ENCODE measurements around the gene NEUROD6. TPM values are rescaled to one million over a fixed set of nuclear protein-coding genes. Genes with fewer than 3 reads are reported as not detected.

Gene NEUROD6
- not detected for total RNA-seq

DNA sequence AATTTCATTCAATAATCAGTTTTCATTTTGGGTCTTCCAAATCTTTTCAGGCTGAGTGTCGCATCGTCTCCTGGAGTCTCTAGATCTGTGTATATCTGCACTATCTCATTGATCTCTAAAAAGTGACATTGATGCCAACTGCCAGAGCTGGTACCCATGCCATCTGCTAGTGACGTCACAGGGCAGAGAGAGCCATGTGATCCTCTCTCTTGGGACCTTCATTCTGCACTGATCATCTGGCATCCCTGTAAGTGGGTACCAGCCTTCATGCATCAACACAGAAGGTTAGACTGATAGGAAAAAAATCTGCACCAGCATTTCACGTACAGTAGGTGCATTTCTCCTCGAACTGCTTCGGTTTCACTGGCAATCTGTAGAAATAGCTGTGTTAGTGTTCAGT is at the start of gene NEUROD6:
TSS of gene NEUROD6 (minus strand) at position 124 of the 400 bp plus-strand sequence. CDS start 1,458 bp downstream, outside the sequence.
- ATAC-seq: no peak
- H3K4me3 Mint-ChIP-seq: no peak within 1 kb of the TSS
- CTCF ChIA-PET: no interaction called here
- no peak within 1 kb of the TSS for H3K27ac Mint-ChIP-seq
- no peaks in the 10 kb centered on the region for H3K4me1 Mint-ChIP-seq (ENCODE audit: low read depth)
- H3K36me3 Mint-ChIP-seq (ENCODE audit: low read depth): no peaks in the 10 kb centered on the region
- POLR2A ChIA-PET: no interaction called here
- H3K9me3 Mint-ChIP-seq (ENCODE audit: insufficient read depth): no peaks in the 10 kb centered on the region
- DNase-seq: no peak
- peaks cover 7% of the 10 kb centered on the region for H3K27me3 Mint-ChIP-seq (ENCODE audit: low read depth)

DNA sequence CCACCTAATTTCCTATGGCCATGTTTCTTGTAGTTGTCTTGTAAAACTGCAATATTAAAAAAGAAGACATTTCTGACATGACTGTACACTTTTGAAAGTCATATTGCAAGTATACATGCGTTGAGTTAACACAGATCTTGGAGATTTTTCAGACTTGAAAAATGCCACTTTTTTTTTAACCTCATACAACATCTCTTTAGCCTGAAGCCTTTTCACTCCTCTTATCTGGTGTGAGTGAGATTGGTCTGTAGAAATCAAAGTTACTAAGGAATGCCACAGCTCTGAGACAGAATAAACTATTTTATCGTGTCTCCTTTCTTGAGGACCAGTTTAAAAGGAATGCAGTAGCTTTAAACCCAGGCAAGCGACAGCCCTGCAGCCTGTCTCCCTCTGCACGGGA is 43.9 kb upstream of the NEUROD6 start:
- ChIA-PET POLR2A (no interaction called here), CTCF (no interaction called here)
- Mint-ChIP-seq H3K27me3 (ENCODE audit: low read depth) (no peaks in the 10 kb centered on the region), H3K27ac (no peak overlapping the region), H3K36me3 (ENCODE audit: low read depth) (no peaks in the 10 kb centered on the region), H3K9me3 (ENCODE audit: insufficient read depth) (peaks cover 3% of the 10 kb centered on the region), H3K4me1 (ENCODE audit: low read depth) (no peaks in the 10 kb centered on the region), H3K4me3 (no peak overlapping the region)
- no peak for DNase-seq
- no peak for ATAC-seq

GRCh38 chr7:31382722-31383121 is 42.2 kb upstream of the NEUROD6 start:
- ChIA-PET POLR2A (no interaction called here), CTCF (no interaction called here)
- DNase-seq: no peak
- Mint-ChIP-seq H3K4me3 (no peak overlapping the region), H3K27me3 (ENCODE audit: low read depth) (no peaks in the 10 kb centered on the region), H3K9me3 (ENCODE audit: insufficient read depth) (peaks cover 3% of the 10 kb centered on the region), H3K36me3 (ENCODE audit: low read depth) (no peaks in the 10 kb centered on the region), H3K4me1 (ENCODE audit: low read depth) (no peaks in the 10 kb centered on the region), H3K27ac (no peak overlapping the region)
- ATAC-seq: no peak

DNA sequence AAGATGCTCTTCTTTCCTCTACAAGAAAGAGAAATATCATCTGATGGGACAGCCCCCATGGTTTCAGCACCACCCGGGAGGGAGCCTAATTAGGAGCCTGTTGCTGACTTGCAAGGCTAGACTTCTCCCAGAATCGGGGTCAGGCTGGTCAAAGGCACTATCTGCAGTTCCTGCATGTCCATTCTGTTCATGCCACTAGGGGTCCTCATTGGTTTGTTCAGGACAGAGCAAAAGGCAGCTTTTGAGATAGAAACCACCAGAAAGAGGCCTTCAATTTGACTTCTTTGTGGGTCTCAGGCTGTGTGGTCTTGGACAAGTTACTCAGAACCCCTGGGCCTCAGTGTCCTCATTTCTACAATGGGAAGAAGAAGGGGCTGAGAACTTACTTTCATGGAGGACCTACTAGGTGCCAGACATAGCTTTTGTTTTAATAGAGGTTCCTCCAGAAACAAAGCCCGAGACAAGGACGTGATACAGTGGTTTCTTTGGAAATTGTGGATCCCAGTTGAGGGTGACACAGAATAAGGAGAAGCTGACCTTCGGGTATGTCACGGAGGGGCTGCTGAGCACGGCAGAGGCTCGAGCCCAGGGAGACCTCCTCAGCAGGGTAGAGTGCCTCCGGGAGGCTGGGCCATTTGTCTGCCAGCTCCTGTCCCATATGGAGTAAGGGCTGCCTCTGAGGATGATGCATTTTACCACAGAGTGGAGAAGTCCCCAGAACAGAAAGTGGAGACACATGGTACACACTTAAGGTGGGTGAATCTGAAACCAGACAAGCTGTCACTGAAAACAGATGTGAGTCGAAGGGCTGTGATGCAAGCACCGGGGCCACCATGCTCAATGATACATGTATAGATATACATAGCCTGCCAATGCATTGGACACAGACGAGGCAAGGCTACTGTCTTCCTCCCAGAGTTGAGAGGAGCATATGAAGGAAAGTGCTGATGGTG is 33.1 kb upstream of the NEUROD6 start:
- no peaks in the 10 kb centered on the region for H3K9me3 Mint-ChIP-seq (ENCODE audit: insufficient read depth)
- H3K4me3 Mint-ChIP-seq: no peak overlapping the region
- no peak overlapping the region for H3K27ac Mint-ChIP-seq
- H3K4me1 Mint-ChIP-seq (ENCODE audit: low read depth): no peaks in the 10 kb centered on the region
- no peaks in the 10 kb centered on the region for H3K36me3 Mint-ChIP-seq (ENCODE audit: low read depth)
- ChIA-PET POLR2A (no interaction called here), CTCF (interaction anchor here (1.3 kb wide), 2 partner anchors 19 to 116 kb away, joined by 3 to 4 read pairs; no protein-coding TSS in a partner anchor)
- peak; percentile 26 for DNase-seq
- H3K27me3 Mint-ChIP-seq (ENCODE audit: low read depth): no peaks in the 10 kb centered on the region
- ATAC-seq: no peak

DNA sequence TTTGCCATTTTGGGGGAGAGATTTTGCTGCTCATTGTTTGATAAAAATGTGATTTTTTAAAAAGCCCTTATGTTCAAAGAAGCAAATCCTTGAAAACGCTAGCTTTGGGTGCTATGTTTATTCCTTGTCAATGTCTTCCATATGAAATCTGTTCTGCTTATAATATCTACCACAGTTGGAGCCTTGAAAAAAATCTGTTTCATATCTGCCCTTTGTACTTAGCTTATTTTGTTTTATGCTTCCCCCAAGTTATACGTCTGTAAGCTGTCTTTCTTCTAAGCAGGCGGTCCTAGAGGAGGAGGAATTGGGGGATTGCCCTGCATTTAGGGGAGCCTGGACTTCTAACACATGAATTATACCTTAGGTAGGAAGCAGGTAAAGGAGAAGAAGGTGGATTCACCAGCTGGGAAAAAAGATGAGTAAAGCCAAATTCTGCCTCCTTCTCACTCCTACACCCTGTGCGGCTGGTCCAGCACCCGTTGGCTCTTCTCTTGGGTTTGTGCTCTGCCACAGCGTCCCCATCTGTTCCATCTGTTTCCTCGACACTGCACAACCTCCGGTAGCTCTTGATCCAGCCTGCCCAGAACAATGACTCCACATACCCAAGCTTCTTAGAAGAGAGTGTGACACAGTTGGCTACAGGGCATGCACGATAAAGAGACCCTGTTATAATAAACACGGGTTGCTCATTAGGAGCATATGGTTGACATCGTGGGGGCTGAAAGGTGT is 31.9 kb upstream of the NEUROD6 start:
- CTCF ChIA-PET: interaction anchor here (1.2 to 1.3 kb wide), 3 partner anchors 9 to 117 kb away, joined by 3 to 4 read pairs (median 3); no protein-coding TSS in a partner anchor
- H3K4me3 Mint-ChIP-seq: no peak overlapping the region
- POLR2A ChIA-PET: no interaction called here

DNA sequence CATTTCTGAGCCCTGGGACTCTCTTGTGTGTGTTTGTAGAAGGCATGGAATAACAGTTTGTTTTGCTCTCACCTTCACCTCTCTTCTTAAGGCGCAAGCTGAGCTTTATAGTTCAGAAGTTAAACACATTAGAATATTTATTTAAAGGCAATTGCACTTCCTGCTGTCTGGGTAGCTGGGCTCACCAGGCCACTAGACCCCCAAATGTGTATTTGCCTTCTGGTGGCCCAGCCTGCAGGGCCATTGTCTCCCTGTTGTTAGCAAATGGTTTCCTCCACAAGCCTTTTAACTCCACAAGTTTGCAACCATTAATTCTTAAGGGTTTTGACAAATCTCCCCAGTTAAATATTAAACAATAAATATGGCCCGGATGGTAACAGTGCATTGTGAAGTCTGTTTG is 31.1 kb upstream of the NEUROD6 start:
- no peak overlapping the region for H3K27ac Mint-ChIP-seq
- ChIA-PET CTCF (no interaction called here), POLR2A (no interaction called here)
- no peaks in the 10 kb centered on the region for H3K9me3 Mint-ChIP-seq (ENCODE audit: insufficient read depth)
- no peak for DNase-seq
- no peaks in the 10 kb centered on the region for H3K27me3 Mint-ChIP-seq (ENCODE audit: low read depth)
- no peaks in the 10 kb centered on the region for H3K4me1 Mint-ChIP-seq (ENCODE audit: low read depth)
- H3K36me3 Mint-ChIP-seq (ENCODE audit: low read depth): no peaks in the 10 kb centered on the region
- no peak overlapping the region for H3K4me3 Mint-ChIP-seq
- no peak for ATAC-seq

More for the DNA sequence above, 31.9 kb upstream of the NEUROD6 start:
- no peaks in the 10 kb centered on the region for H3K4me1 Mint-ChIP-seq (ENCODE audit: low read depth)
- no peaks in the 10 kb centered on the region for H3K36me3 Mint-ChIP-seq (ENCODE audit: low read depth)
- DNase-seq (no peak), ATAC-seq (no peak)
- no peaks in the 10 kb centered on the region for H3K27me3 Mint-ChIP-seq (ENCODE audit: low read depth)
- H3K27ac Mint-ChIP-seq: no peak overlapping the region
- H3K9me3 Mint-ChIP-seq (ENCODE audit: insufficient read depth): no peaks in the 10 kb centered on the region

DNA sequence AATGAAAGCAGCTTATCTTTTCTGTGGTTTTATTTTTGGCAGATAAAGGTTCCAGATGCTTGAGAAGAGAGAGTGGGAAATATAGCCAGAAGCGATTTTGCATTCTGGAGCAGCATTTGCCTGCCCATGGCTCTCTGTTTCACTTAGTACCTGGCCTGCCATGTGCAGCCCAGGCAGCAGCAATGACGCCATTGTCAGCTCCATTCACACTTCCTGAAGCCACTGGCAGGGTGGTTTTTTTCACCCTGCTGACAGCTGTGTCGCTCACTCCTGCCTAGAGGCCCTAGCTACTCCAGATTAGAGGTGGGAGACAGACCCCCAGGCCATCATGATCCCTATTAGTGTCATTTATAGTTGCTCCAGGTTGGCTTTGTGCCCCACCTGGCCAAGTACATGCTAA is 30.1 kb upstream of the NEUROD6 start:
- ATAC-seq (no peak), DNase-seq (no peak)
- ChIA-PET CTCF (no interaction called here), POLR2A (no interaction called here)
- Mint-ChIP-seq H3K27me3 (ENCODE audit: low read depth) (no peaks in the 10 kb centered on the region), H3K4me3 (no peak overlapping the region), H3K36me3 (ENCODE audit: low read depth) (no peaks in the 10 kb centered on the region), H3K9me3 (ENCODE audit: insufficient read depth) (no peaks in the 10 kb centered on the region), H3K4me1 (ENCODE audit: low read depth) (no peaks in the 10 kb centered on the region), H3K27ac (no peak overlapping the region)

DNA sequence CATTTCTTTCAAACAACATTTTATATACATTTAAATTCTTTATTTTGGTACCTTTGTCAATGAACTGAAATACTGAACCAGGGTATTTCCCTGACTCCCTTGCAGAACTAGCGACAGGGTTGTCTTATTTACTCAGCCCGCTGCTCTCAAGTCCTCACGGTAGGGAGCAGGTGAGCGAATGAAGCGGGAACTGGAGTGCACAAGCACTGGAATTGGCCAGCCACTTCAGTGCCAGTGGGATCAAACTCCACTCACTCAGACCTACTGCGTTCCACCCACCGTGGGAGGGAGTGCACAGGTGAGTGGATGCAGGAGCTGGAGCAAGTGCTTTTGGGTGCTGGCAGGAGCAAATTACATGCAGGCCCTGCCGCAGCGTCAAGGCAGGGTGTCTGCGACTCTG is 28.1 kb upstream of the NEUROD6 start:
- Mint-ChIP-seq H3K27ac (no peak overlapping the region), H3K27me3 (ENCODE audit: low read depth) (no peaks in the 10 kb centered on the region), H3K36me3 (ENCODE audit: low read depth) (no peaks in the 10 kb centered on the region), H3K4me1 (ENCODE audit: low read depth) (no peaks in the 10 kb centered on the region), H3K9me3 (ENCODE audit: insufficient read depth) (no peaks in the 10 kb centered on the region), H3K4me3 (no peak overlapping the region)
- ChIA-PET POLR2A (no interaction called here), CTCF (no interaction called here)
- ATAC-seq: no peak
- DNase-seq: no peak

- CTCF ChIA-PET: interaction anchor here (1.0 kb wide), 1 partner anchor 9 kb away, joined by 3 read pairs; no protein-coding TSS in a partner anchor
- ATAC-seq (no peak), DNase-seq (no peak)
- H3K4me1 Mint-ChIP-seq (ENCODE audit: low read depth): no peaks in the 10 kb centered on the region
- H3K27ac Mint-ChIP-seq: no peak overlapping the region
- H3K9me3 Mint-ChIP-seq (ENCODE audit: insufficient read depth): no peaks in the 10 kb centered on the region
- H3K36me3 Mint-ChIP-seq (ENCODE audit: low read depth): no peaks in the 10 kb centered on the region
- H3K4me3 Mint-ChIP-seq: no peak overlapping the region
- POLR2A ChIA-PET: no interaction called here
- no peaks in the 10 kb centered on the region for H3K27me3 Mint-ChIP-seq (ENCODE audit: low read depth)
These were observed 23.0 kb upstream of the NEUROD6 start for GRCh38 chr7:31363496-31363895.

DNA sequence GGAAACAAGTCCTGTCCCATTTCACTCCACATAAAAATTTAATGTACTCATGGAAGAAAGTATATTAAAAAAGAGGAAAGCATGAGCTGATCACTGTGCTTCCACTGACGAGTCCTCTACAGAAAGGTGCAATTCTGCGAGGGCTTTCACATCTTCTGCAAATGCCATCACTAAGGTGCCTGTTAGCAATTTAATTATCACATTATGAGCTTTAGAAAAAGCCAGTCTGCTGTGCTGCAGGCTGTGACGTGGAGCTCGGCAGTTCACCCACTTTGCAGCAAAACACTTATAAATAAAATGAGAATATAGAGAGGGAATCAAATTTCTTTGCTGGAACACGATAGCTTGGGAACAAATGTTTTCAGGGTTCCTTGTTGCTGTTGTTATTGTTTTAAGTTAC is 22.5 kb upstream of the NEUROD6 start:
- ATAC-seq (no peak), DNase-seq (no peak)
- ChIA-PET CTCF (interaction anchor here (1.0 kb wide), 1 partner anchor 9 kb away, joined by 3 read pairs; no protein-coding TSS in a partner anchor), POLR2A (no interaction called here)
- Mint-ChIP-seq H3K27me3 (ENCODE audit: low read depth) (no peaks in the 10 kb centered on the region), H3K9me3 (ENCODE audit: insufficient read depth) (no peaks in the 10 kb centered on the region), H3K4me1 (ENCODE audit: low read depth) (no peaks in the 10 kb centered on the region), H3K4me3 (no peak overlapping the region), H3K36me3 (ENCODE audit: low read depth) (no peaks in the 10 kb centered on the region), H3K27ac (no peak overlapping the region)

GRCh38 chr7:31362401-31362800 is 21.9 kb upstream of the NEUROD6 start:
- no peak for DNase-seq
- Mint-ChIP-seq H3K9me3 (ENCODE audit: insufficient read depth) (no peaks in the 10 kb centered on the region), H3K27ac (no peak overlapping the region), H3K4me3 (no peak overlapping the region), H3K27me3 (ENCODE audit: low read depth) (no peaks in the 10 kb centered on the region), H3K36me3 (ENCODE audit: low read depth) (no peaks in the 10 kb centered on the region), H3K4me1 (ENCODE audit: low read depth) (no peaks in the 10 kb centered on the region)
- ChIA-PET POLR2A (no interaction called here), CTCF (no interaction called here)
- no peak for ATAC-seq

DNA sequence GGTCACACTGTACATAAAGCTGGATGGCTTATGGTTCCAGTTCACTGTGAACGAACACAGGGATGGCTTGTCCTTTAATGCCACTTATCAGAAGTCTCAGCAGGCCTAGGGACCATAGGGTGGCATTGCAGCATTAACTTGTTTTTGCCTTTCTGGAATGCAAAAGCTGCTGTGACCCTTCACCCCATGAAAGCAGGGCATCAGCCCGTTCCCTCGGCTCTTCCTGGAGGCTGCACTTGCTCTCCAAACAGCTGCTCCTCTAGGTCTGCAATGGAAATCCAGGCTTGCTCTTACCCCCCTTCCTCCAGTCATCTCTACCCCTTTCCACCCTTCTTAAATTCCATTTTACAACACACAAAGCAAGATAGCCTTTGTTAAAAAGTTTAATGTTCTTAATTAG is 17.9 kb upstream of the NEUROD6 start:
- H3K9me3 Mint-ChIP-seq (ENCODE audit: insufficient read depth): no peaks in the 10 kb centered on the region
- no peak overlapping the region for H3K27ac Mint-ChIP-seq
- no peaks in the 10 kb centered on the region for H3K36me3 Mint-ChIP-seq (ENCODE audit: low read depth)
- no peaks in the 10 kb centered on the region for H3K27me3 Mint-ChIP-seq (ENCODE audit: low read depth)
- POLR2A ChIA-PET: no interaction called here
- no peaks in the 10 kb centered on the region for H3K4me1 Mint-ChIP-seq (ENCODE audit: low read depth)
- DNase-seq (no peak), ATAC-seq (no peak)
- CTCF ChIA-PET: no interaction called here
- H3K4me3 Mint-ChIP-seq: no peak overlapping the region
